Measurements from ENCODE around the gene RALGAPB.
"Not testable (repeated sequence)": the region's sequence is repeated elsewhere in the genome, so short reads cannot be mapped to it uniquely, and the experiment has no call there.

Gene RALGAPB

DNA sequence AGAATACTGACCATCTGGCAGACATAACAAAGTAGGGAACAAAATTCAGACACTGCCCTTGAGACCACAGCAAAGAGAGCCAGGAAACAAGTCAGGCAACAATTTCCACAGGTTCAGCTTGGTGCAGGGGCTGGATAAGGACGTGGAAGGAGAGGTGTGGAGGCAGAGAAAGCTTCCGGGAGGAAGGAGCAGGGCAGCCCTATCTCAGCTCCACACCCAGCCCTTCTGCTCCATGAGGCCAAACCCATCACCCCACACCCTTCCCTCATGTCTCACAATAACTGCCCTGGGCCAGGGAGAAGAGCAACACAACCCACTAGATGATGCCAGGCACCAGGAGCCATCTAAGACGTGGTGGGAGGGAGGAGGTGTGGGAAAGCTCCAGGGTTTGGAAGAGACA, 43.3 kb upstream of the RALGAPB start:
- TF ChIP-seq, protein P1, sequence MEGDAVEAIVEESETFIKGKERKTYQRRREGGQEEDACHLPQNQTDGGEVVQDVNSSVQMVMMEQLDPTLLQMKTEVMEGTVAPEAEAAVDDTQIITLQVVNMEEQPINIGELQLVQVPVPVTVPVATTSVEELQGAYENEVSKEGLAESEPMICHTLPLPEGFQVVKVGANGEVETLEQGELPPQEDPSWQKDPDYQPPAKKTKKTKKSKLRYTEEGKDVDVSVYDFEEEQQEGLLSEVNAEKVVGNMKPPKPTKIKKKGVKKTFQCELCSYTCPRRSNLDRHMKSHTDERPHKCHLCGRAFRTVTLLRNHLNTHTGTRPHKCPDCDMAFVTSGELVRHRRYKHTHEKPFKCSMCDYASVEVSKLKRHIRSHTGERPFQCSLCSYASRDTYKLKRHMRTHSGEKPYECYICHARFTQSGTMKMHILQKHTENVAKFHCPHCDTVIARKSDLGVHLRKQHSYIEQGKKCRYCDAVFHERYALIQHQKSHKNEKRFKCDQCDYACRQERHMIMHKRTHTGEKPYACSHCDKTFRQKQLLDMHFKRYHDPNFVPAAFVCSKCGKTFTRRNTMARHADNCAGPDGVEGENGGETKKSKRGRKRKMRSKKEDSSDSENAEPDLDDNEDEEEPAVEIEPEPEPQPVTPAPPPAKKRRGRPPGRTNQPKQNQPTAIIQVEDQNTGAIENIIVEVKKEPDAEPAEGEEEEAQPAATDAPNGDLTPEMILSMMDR (IDR thresholded peaks at IDR 0.05; ENCODE audit: low read depth, low read length, missing control alignments) = no peak
- H3K4me3 ChIP-seq (ENCODE audit: low read depth, low read length) = no peak overlapping the region
- no peak for DNase-seq (ENCODE audit: low read depth)

DNA sequence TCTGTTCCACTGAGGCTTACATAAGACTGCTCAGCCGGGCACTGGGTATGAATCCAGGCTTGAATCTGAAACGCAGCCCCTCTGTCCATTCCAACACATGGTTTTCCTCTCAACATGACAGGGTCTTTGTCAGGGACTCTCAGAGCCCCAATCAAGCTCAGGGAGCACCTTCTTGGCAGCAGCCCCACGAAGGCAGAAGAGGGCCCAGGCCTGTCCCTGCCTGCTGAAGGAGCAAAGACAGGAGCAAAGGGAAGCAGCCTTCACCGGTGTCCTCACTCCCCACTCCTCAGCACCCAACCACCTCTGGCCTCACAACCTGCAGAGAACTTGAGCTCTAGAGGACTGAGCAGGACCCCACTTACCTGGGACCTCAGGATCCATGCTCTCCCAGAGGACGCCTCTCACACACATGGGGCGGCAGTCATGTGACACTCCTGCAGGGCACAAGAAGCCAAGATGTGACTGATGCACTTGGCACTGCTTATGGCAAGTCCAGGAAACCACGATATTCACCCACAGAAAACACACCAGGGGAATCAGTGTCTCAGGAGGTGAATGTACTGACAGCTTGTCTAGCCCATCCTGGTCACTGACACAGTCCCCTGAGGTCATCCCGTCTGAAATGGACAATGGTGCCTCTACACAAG, 41.8 kb upstream of the RALGAPB start:
- no peak overlapping the region for H3K4me3 ChIP-seq (ENCODE audit: low read depth, low read length)
- DNase-seq (ENCODE audit: low read depth) = no peak

DNA sequence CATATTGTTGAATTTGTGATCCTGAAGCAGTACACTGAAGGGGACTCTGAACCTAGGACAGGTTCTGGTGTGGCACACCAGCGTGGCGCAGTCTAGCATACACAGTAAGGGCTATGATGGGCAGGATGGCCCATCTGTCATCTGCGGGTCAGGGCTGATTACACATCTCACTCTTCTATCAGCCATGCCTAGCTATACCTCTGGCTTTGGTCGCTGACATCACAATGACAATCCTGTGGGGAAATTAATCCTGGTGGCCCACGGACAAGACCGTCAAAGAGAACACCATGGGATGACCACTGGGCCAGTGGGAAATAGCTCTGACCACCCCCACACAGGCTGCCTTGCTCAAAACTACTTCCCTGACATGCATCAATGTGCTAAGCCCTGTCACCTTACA, 40.4 kb upstream of the RALGAPB start:
- no peak for DNase-seq (ENCODE audit: low read depth)
- TF ChIP-seq, protein P1 (IDR thresholded peaks at IDR 0.05; ENCODE audit: low read depth, low read length, missing control alignments) = no peak
- H3K4me3 ChIP-seq (ENCODE audit: low read depth, low read length) = peak overlapping the region; percentile 17; the same call in 1 of the 2 replicates

More for the DNA sequence above, 41.8 kb upstream of the RALGAPB start:
- TF ChIP-seq, protein P1 (IDR thresholded peaks at IDR 0.05; ENCODE audit: low read depth, low read length, missing control alignments) = no peak

DNA sequence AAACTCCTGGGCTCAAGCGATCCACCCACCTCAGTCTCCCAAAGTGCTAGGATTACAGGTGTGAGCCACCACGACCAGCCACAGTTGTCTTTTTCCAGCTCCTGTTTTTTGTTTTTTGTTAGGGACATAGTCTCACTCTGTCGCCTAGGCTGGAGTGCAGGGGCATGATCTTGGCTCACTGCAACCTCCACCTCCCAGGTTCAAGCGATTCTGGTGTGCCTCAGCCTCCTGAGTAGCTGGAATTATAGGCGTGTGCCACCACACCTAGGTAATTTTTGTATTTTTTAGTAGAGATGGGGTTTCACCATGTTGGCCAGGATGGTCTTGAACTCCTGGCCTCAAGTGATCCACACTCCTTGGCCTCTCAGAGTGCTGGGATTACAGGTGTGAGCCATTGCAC, 39.8 kb upstream of the RALGAPB start:
- DNase-seq (ENCODE audit: low read depth) = not testable (repeated sequence)
- H3K4me3 ChIP-seq (ENCODE audit: low read depth, low read length) = peak overlapping the region; percentile 82; the same call in 1 of the 2 replicates

DNA sequence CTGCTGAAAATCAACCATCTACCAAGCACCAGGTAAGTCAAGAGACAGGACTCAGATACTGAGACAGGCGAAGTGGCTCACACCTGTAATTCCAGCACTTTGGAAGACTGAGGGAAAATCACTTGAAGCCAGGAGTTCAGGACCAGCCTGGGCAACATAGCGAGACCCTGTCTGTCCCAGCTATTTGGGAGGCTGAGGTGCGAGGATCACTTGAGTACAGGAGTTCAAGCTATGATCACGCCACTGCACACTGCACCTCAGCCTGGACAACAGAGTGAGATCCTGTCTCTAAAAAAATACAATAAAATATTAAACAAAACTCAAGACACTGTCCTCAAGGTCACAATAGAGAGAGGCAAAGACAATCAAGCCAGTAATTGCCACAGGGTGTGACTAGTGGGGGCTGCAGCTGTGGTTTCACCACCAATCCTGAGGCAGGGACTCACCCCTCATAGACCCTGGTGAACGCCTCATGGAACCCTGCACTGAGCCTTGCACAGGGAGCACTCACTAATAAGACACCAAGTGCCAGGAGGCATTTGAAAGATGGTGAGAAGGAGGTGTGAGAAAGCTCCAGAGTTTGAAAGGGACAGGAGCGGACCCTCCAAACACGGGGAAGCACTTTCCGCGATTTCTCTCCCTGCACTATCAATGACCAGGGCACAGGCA, 39.2 kb upstream of the RALGAPB start:
- TF ChIP-seq, protein P1 (IDR thresholded peaks at IDR 0.05; ENCODE audit: low read depth, low read length, missing control alignments) = no peak
- no peak for DNase-seq (ENCODE audit: low read depth)
- peak overlapping the region; percentile 82 for H3K4me3 ChIP-seq (ENCODE audit: low read depth, low read length)

DNA sequence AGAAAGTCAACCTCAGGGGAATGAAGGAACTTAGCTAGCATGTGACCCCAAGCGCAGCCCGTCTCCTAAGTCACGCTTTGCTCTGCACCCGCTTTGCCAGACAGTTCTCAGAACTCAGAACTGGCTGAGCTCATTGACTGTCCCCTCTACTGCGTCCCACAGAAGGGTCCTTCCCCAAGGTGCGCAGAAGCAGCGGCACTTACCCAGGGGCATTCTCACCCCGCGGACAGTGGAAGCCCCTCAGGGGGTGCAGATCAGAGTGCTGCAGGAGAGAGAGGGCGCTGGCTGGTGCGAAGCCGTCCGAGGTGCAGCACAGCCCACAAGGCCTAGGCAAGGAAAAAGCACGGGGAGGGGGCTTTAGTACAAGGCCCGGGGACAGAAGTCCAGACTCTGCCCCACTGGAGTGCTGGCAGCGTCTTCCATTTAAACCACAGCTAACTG, 38.3 kb upstream of the RALGAPB start:
- no peak for DNase-seq (ENCODE audit: low read depth)
- peak overlapping the region; percentile 82 for H3K4me3 ChIP-seq (ENCODE audit: low read depth, low read length)
- TF ChIP-seq, protein P1 (IDR thresholded peaks at IDR 0.05; ENCODE audit: low read depth, low read length, missing control alignments) = no peak

DNA sequence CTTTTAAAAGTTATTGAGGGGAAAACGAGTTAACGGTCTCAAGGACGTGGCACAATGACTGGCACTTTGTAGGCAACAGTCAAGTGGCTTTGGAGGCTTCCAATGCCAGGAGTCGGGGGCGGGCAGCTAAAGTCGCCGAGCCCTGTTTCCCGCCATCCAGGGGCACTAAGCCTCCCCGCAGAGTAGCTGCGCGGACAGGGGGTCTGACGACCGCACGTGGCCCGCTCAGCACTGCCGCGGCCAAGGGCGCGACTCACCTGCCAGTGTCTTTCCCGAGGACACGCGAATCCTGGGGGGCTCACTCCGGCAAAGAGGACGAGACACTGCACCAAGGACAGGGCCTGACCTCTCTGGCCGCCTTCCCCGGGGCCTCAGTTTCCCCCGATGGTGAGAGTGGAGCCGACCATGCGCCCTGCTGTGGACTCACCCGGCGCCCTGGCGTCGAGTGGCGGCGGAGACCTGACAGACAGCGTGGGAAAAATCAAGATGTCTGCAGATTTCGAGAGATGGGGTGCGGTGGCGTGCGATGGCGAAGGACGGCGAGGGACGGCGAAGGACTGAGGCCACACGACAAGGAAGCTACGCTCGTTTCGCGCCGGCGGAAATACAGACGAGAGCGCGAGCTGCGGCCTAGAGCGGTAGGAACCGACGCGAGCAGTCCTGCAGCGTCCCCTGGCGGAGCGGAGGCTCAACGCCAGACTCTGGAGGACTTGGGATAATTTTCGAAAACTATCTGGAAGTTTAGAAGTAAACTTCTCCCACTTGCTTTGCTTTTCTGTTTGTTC, 37.7 kb upstream of the RALGAPB start, which contains the start of gene SNHG17:
TSS of gene SNHG17 (minus strand) at position 559 of the 785 bp plus-strand sequence.
- peak; percentile 94 for DNase-seq (ENCODE audit: low read depth)
- TF ChIP-seq, protein P1 (IDR thresholded peaks at IDR 0.05; ENCODE audit: low read depth, low read length, missing control alignments) = peak; percentile 100
- peak within 1 kb of the TSS; percentile 82 for H3K4me3 ChIP-seq (ENCODE audit: low read depth, low read length)
